H1 (cell line): ENCODE measurements around the gene FAM83G. TPM values are rescaled to one million over a fixed set of nuclear protein-coding genes. Genes with fewer than 3 reads are reported as not detected.
A peak's percentile ranks its signal among the peaks of the same experiment; 100 is the strongest.

ENCODE experiments used
- CTCF ChIA-PET: fragments of 300-600 bp; sonication (Branson Sonifier 250); formaldehyde crosslinking; loops from one replicate; lab custom pipeline; 2021; ENCODE audit not compliant: partially characterized antibody; lab: Charles Lee
- POLR2A ChIA-PET: fragments of 300-600 bp; sonication (Branson Sonifier 250); formaldehyde crosslinking; loops from one replicate; lab custom pipeline; 2021; ENCODE audit warnings: inconsistent platforms; ENCODE audit not compliant: partially characterized antibody; lab: Charles Lee
- DNase-seq, 2 experiments: peaks; one replicate each; pipeline versions ENCODE4 v3.0.0 to v3.0.0-alpha.2; 2010 to 2022; ENCODE audit warnings: low spot score in 2 of 2, low read depth in 1 of 2, mixed read lengths in 1 of 2
- FAIRE-seq: peaks from 2 replicates; lab custom pipeline; 2011; peaks lifted over from hg19 to GRCh38; lab: Jason Lieb, UNC
- H2AFZ ChIP-seq: 2 replicates; pipeline ENCODE4 v1.8.1; 2012; ENCODE audit warnings: low read length, inconsistent platforms
- H2AK5ac ChIP-seq: 2 replicates; pipeline ENCODE4 v1.6.1; 2013; ENCODE audit warnings: low read depth, low read length
- H2BK120ac ChIP-seq: replicated peaks from 2 replicates; pipeline ENCODE3; 2013; ENCODE audit warnings: low read depth, low read length, inconsistent platforms
- H2BK12ac ChIP-seq: 2 replicates; pipeline ENCODE4 v1.6.1; 2013; ENCODE audit warnings: low read depth, low read length
- H2BK15ac ChIP-seq: 2 replicates; pipeline ENCODE4 v1.6.1; 2013; ENCODE audit warnings: low read length
- H2BK20ac ChIP-seq: 2 replicates; pipeline ENCODE4 v1.6.1; 2013; ENCODE audit warnings: low read length
- H2BK5ac ChIP-seq: 2 replicates; pipeline ENCODE4 v1.6.1; 2013; ENCODE audit warnings: low read depth, low read length
- H3K14ac ChIP-seq: 2 replicates; pipeline ENCODE4 v1.6.1; 2013; ENCODE audit warnings: inconsistent platforms; ENCODE audit not compliant: insufficient read length
- H3K18ac ChIP-seq: 2 replicates; pipeline ENCODE4 v1.6.1; 2013; ENCODE audit warnings: low read length; ENCODE audit errors: extremely low read depth
- H3K23ac ChIP-seq: 2 replicates; pipeline ENCODE4 v1.6.1; 2013; ENCODE audit warnings: inconsistent platforms; ENCODE audit not compliant: insufficient read length
- H3K23me2 ChIP-seq: 2 replicates; pipeline ENCODE4 v1.6.1; 2013; ENCODE audit warnings: low read depth, low read length
- H3K27ac ChIP-seq: 2 replicates; pipeline ENCODE4 v1.6.1; 2011; ENCODE audit warnings: low read depth, low read length, inconsistent platforms
- H3K27me3 ChIP-seq, 4 experiments: replicated peaks in 1 of 4; 1 replicate in 1 of 4; 2 replicates in 3 of 4; pipeline versions ENCODE4 v1.6.1 to v1.8.1; 2011 to 2013; ENCODE audit warnings: low read length in 3 of 4, mild to moderate bottlenecking in 3 of 4, inconsistent platforms in 2 of 4, mixed read lengths in 2 of 4, moderate library complexity in 1 of 4; ENCODE audit not compliant: control insufficient read depth in 3 of 4, insufficient read depth in 3 of 4; ENCODE audit errors: extremely low read depth in 1 of 4
- H3K36me3 ChIP-seq, 4 experiments: 2 replicates each; pipeline versions ENCODE4 v1.6.1 to v1.8.1; 2011 to 2013; ENCODE audit warnings: mild to moderate bottlenecking in 4 of 4, low read length in 3 of 4, moderate library complexity in 2 of 4, control low read depth in 1 of 4, inconsistent platforms in 1 of 4; ENCODE audit not compliant: insufficient read depth in 4 of 4, control insufficient read depth in 2 of 4
- H3K4ac ChIP-seq: replicated peaks from 2 replicates; pipeline ENCODE3; 2013; ENCODE audit warnings: low read length, low read depth, mixed read lengths, inconsistent platforms; ENCODE audit not compliant: insufficient read length
- H3K4me1 ChIP-seq, 4 experiments: replicated peaks in 1 of 4; 1 replicate in 1 of 4; 2 replicates in 3 of 4; pipeline versions ENCODE4 v1.6.1 to v1.8.1; 2011 to 2013; ENCODE audit warnings: low read length in 3 of 4, inconsistent platforms in 2 of 4, mixed read lengths in 1 of 4; ENCODE audit not compliant: insufficient read depth in 4 of 4, control insufficient read depth in 3 of 4
- H3K4me2 ChIP-seq, 2 experiments: 2 replicates each; pipeline versions ENCODE4 v1.6.1 to v1.8.1; 2011 to 2013; ENCODE audit warnings: low read depth in 2 of 2, low read length in 2 of 2, control low read depth in 1 of 2, inconsistent platforms in 1 of 2, mild to moderate bottlenecking in 1 of 2; ENCODE audit not compliant: insufficient read depth in 1 of 2
- H3K4me3 ChIP-seq, 4 experiments: fragments of 200-600, 300-600 bp in 1 of 4; sonication (generic), shearing (Covaris generic), sonication (Bioruptor Twin) in 1 of 4; 2 replicates each; pipeline versions ENCODE4 v1.5.1 to v1.8.1; 2011 to 2016; ENCODE audit warnings: low read length in 4 of 4, low read depth in 3 of 4, control low read depth in 2 of 4, inconsistent platforms in 2 of 4, mild to moderate bottlenecking in 2 of 4, mixed read lengths in 1 of 4, moderate library complexity in 1 of 4; ENCODE audit not compliant: insufficient read depth in 2 of 4; ENCODE audit errors: extremely low read depth in 1 of 4
- H3K56ac ChIP-seq: replicated peaks from 2 replicates; pipeline ENCODE3; 2013; ENCODE audit warnings: low read depth, mild to moderate bottlenecking, mixed read lengths, low read length, inconsistent platforms; ENCODE audit not compliant: insufficient read length
- H3K79me1 ChIP-seq: 2 replicates; pipeline ENCODE4 v1.6.1; 2013; ENCODE audit warnings: low read depth, low read length, control low read depth
- H3K79me2 ChIP-seq, 2 experiments: 2 replicates each; pipeline versions ENCODE4 v1.6.1 to v1.8.1; 2012 to 2013; ENCODE audit warnings: low read length in 2 of 2, mild to moderate bottlenecking in 2 of 2, inconsistent platforms in 1 of 2; ENCODE audit not compliant: insufficient read depth in 2 of 2, control insufficient read depth in 1 of 2
- H3K9ac ChIP-seq, 4 experiments: replicated peaks in 1 of 4; 1 replicate in 1 of 4; 2 replicates in 3 of 4; pipeline versions ENCODE4 v1.6.1 to v1.8.1; 2011 to 2013; ENCODE audit warnings: low read depth in 3 of 4, low read length in 3 of 4, control low read depth in 2 of 4, mild to moderate bottlenecking in 2 of 4, moderate library complexity in 2 of 4, inconsistent platforms in 1 of 4; ENCODE audit errors: extremely low read depth in 1 of 4
- H3K9me3 ChIP-seq, 2 experiments: 2 replicates each; pipeline versions ENCODE4 v1.6.1 to v1.8.1; 2012 to 2013; ENCODE audit warnings: mild to moderate bottlenecking in 2 of 2, moderate library complexity in 2 of 2, control low read depth in 1 of 2, inconsistent platforms in 1 of 2, low read depth in 1 of 2, low read length in 1 of 2, mixed read lengths in 1 of 2; ENCODE audit not compliant: insufficient read depth in 2 of 2
- H4K20me1 ChIP-seq, 2 experiments: replicated peaks in 1 of 2; 2 replicates each; pipeline versions ENCODE3 to v1.8.1; 2011 to 2013; ENCODE audit warnings: inconsistent platforms in 2 of 2, low read length in 2 of 2, mild to moderate bottlenecking in 1 of 2; ENCODE audit not compliant: insufficient read depth in 2 of 2, control insufficient read depth in 1 of 2
- H4K5ac ChIP-seq: 2 replicates; pipeline ENCODE4 v1.6.1; 2013; ENCODE audit warnings: low read length, low read depth, mixed read lengths, inconsistent platforms; ENCODE audit not compliant: insufficient read length
- H4K8ac ChIP-seq: 2 replicates; pipeline ENCODE4 v1.8.0; 2013; ENCODE audit warnings: mild to moderate bottlenecking, moderate library complexity, low read length, inconsistent platforms; ENCODE audit not compliant: insufficient read depth; ENCODE audit errors: extremely low read depth
- H4K91ac ChIP-seq: replicated peaks from 2 replicates; pipeline ENCODE3; 2013; ENCODE audit warnings: low read length, mixed read lengths, inconsistent platforms; ENCODE audit not compliant: insufficient read length
- BRCA1 ChIP-seq: IDR thresholded peaks from 2 replicates; pipeline ENCODE4 v1.6.1; 2012; ENCODE audit warnings: low read depth, low read length, improper control_type of control experiment
- CHD1 ChIP-seq: IDR thresholded peaks from 2 replicates; pipeline ENCODE4 v1.6.1; 2012; ENCODE audit warnings: low read depth, low read length, improper control_type of control experiment
- EP300 ChIP-seq, 2 experiments: IDR thresholded peaks; 1 replicate in 1 of 2; 2 replicates in 1 of 2; pipeline ENCODE4 v1.6.1; 2011 to 2012; ENCODE audit warnings: low read depth in 2 of 2, low read length in 2 of 2, mild to moderate bottlenecking in 2 of 2, borderline replicate concordance in 1 of 2, inconsistent platforms in 1 of 2, moderate library complexity in 1 of 2
- GTF2F1 ChIP-seq: IDR thresholded peaks from 2 replicates; pipeline ENCODE4 v1.6.1; 2012; ENCODE audit warnings: low read depth, low read length, improper control_type of control experiment, borderline replicate concordance
- KDM4A ChIP-seq: IDR thresholded peaks from one replicate; pipeline ENCODE4 v1.7.1; 2012; ENCODE audit warnings: low read depth, mild to moderate bottlenecking, moderate library complexity, low read length, inconsistent platforms; ENCODE audit not compliant: severe bottlenecking
- POU5F1 ChIP-seq: IDR thresholded peaks from 2 replicates; pipeline ENCODE4 v1.6.1; 2011; ENCODE audit warnings: low read depth, mild to moderate bottlenecking, low read length, moderate library complexity
- SP4 ChIP-seq: IDR thresholded peaks from 2 replicates; pipeline ENCODE4 v1.6.1; 2012; ENCODE audit warnings: low read length, inconsistent platforms
- SUZ12 ChIP-seq: fragments of 200-600 bp; sonication (generic); IDR thresholded peaks from 2 replicates; pipeline ENCODE4 v1.6.1; 2012; ENCODE audit warnings: mild to moderate bottlenecking, inconsistent platforms, low read length, moderate library complexity, mixed read lengths
- WGBS, 2 experiments: shearing (Covaris generic) in 1 of 2; methylation state at CpG; one replicate each; pipeline versions ENCODE4 v1.1.6 to v1.1.7; 2013 to 2015; ENCODE audit warnings: low lambda C conversion rate in 2 of 2, mixed read lengths in 2 of 2, inconsistent platforms in 1 of 2, low coverage in 1 of 2, missing lambda C conversion rate in 1 of 2; ENCODE audit not compliant: insufficient replicate concordance in 2 of 2, insufficient coverage in 1 of 2, insufficient read length in 1 of 2; ENCODE audit errors: extremely low coverage in 1 of 2, missing lambda C conversion rate in 1 of 2; 5-methylcytosine and 5-hydroxymethylcytosine counted together
- polyA plus RNA-seq, 7 experiments: library from polyadenylated mRNA; depleted of rRNA in 3 of 7; stranded (reverse) in 5 of 7; unstranded in 2 of 7; fragments of >200 nt in 5 of 7; fragments of 200-250 nt in 2 of 7; gene quantifications; 1 replicate in 5 of 7; 2 replicates in 1 of 7; 4 replicates in 1 of 7; pipeline versions ENCODE4 v1.2.1 to v1.2.3, GENCODE V29; 2011 to 2013; ENCODE audit warnings: missing spikeins in 2 of 7, mixed read lengths in 2 of 7
- total RNA-seq: library from RNA; stranded (reverse); fragmentation: NEBNext Ultra II Directional; extraction: Animal tissue kit (Norgen Biotek cat#: 25700); gene quantifications from 2 replicates; pipeline ENCODE4 v1.2.1, GENCODE V29; 2021

The FAM83G gene
- total and polyA plus RNA-seq, 2 of the 8 experiments (the other 6 are each of a cell fraction or from before 2014, with no cell fraction given), result 15.4 to 29.0 TPM

DNA sequence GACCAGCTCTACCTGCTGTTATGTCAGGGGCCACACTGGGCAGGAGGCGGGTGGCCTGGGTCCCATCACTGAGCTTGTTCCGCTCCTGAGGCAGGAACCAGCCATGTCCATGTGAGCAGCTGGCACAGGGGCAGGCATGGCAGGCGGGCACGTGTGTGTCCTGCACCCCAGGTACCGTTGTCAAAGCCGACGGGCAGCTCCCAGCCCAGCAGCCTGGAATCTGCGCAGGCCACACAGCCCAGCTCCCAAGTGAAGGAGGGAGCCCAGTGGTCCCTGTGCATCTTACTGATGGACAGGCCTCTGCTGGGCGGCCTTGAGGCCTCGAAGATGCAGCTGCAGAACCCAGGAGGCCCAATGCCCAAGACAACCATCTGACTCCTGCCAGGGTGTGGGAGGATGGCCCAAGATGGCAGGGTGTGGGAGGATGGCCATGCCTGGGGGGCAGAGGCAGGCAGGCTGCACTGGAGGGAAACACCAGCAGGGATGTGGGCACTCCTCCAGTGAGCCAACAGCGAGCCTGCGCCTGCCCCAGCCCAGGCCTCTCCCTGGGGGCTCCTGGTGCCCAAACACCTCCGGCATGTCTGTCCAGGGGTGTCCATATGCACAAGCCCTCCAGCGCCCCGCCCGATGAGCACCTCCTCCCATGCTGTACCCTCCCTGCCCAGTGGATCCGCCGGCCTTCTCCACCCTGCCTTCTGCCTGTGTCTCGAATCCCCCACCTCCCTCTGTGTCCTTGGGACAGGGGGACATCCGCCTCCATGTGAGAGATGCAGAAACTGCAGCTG, 12.8 kb downstream of the FAM83G start:
- Histone ChIP-seq H2BK20ac (no peak overlapping the region), H4K5ac (no peak overlapping the region), H3K9ac (no peak overlapping the region), H3K4me2 (no peak overlapping the region), H4K20me1 (peaks cover 14 to 37% of the 10 kb centered on the region in 2 experiments), H3K27ac (no peak overlapping the region)
- POLR2A ChIA-PET, result interaction anchor here (0.9 to 3.0 kb wide), 2 partner anchors 9 to 11 kb away, joined by 3 to 21 read pairs; partner anchors contain the start of gene FAM83G
- TF ChIP-seq POU5F1 (no peak), EP300 (IDR thresholded peaks at IDR 0.05; ENCODE audit: borderline replicate concordance in 1 of 2, low read depth in 2 of 2, low read length in 2 of 2) (no peak), CHD1 (no peak), GTF2F1 (no peak), SP4 (no peak), BRCA1 (no peak), SUZ12 (no peak), KDM4A (no peak)
- TF ChIP-seq, all 59 proteins: peak for 0
- H3K4me3 ChIP-seq, result no peak overlapping the region
- no peak overlapping the region for H4K8ac ChIP-seq
- no peak for DNase-seq
- CTCF ChIA-PET, result interaction anchor here (0.8 to 1.5 kb wide), 5 partner anchors 9 to 31 kb away, joined by 3 to 4 read pairs (median 3); no protein-coding TSS in a partner anchor
- no peak overlapping the region for H2BK12ac ChIP-seq
- no peak overlapping the region for H3K23ac ChIP-seq
- H2BK15ac ChIP-seq, result no peak overlapping the region
- 89% methylated on average over 20 of the region's 20 CpGs; no CpG with 5 or more reads in 1 of the 2 experiments for WGBS, 2 experiments
- H3K23me2 ChIP-seq, result no peaks in the 10 kb centered on the region
- H3K4me1 ChIP-seq, result no peaks in the 10 kb centered on the region
- peaks cover 0 to 14% (median 9%) of the 10 kb centered on the region in 4 experiments; a peak in 6 of 8 replicates for H3K36me3 ChIP-seq
- H2BK5ac ChIP-seq, result peak overlapping the region; percentile 66; the same call in 1 of the 2 replicates
- no peak overlapping the region for H4K91ac ChIP-seq
- no peak for FAIRE-seq
- no peak overlapping the region for H2AK5ac ChIP-seq
- H3K27me3 ChIP-seq, result no peaks in the 10 kb centered on the region
- no peaks in the 10 kb centered on the region for H3K9me3 ChIP-seq
- H3K56ac ChIP-seq, result no peak overlapping the region
- no peak overlapping the region for H3K14ac ChIP-seq
- no peak overlapping the region for H3K18ac ChIP-seq
- H2AFZ ChIP-seq, result no peak overlapping the region
- H2BK120ac ChIP-seq, result no peak overlapping the region
- H3K4ac ChIP-seq, result no peak overlapping the region
- peaks cover 24% of the 10 kb centered on the region for H3K79me1 ChIP-seq
- peaks cover 3 to 56% of the 10 kb centered on the region in 2 experiments; a peak in 3 of 4 replicates for H3K79me2 ChIP-seq
